SU-DHL-6 (cell line): ENCODE data around the gene RCAN2.

Experiments used
- H2AFZ ChIP-seq: fragments of 200-600 bp; sonication (generic); 2 replicates; pipeline ENCODE4 v1.6.1; 2014; ENCODE audit warnings: low read depth, mild to moderate bottlenecking, moderate library complexity, mixed read lengths, antibody characterized with exemption, low read length; ENCODE audit not compliant: severe bottlenecking
- H3F3A ChIP-seq: fragments of 200-600 bp; shearing (Covaris generic); 2 replicates; pipeline ENCODE4 v1.6.0; 2016; ENCODE audit warnings: antibody characterized with exemption, mild to moderate bottlenecking; ENCODE audit not compliant: insufficient read depth
- H3K27ac ChIP-seq: fragments of 200-600 bp; sonication (generic); 2 replicates; pipeline ENCODE4 v1.5.1; 2016; ENCODE audit warnings: low read depth, mild to moderate bottlenecking, low read length, moderate library complexity, mixed read lengths
- H3K27me3 ChIP-seq: fragments of 200-600 bp; sonication (generic), shearing (Covaris generic); 2 replicates; pipeline ENCODE4 v1.6.0; 2014; ENCODE audit warnings: mild to moderate bottlenecking, low read length
- H3K36me3 ChIP-seq: fragments of 200-600 bp; sonication (generic); 2 replicates; pipeline ENCODE4 v1.6.1; 2014; ENCODE audit warnings: mild to moderate bottlenecking, low read length, mixed read lengths
- H3K4me2 ChIP-seq: fragments of 300-600, 200-600 bp; shearing (Covaris generic), sonication (generic); 2 replicates; pipeline ENCODE4 v1.6.0; 2014; ENCODE audit warnings: low read length, low read depth, mild to moderate bottlenecking; ENCODE audit not compliant: poor library complexity, severe bottlenecking
- H3K4me3 ChIP-seq: fragments of 200-600 bp; sonication (generic); 2 replicates; pipeline ENCODE4 v1.5.1; 2014; ENCODE audit warnings: antibody characterized with exemption, low read length, mild to moderate bottlenecking, mixed read lengths; ENCODE audit not compliant: insufficient read depth, poor library complexity, severe bottlenecking
- H3K79me2 ChIP-seq: fragments of 200-600 bp; sonication (generic); 2 replicates; pipeline ENCODE4 v1.6.1; 2014; ENCODE audit warnings: mild to moderate bottlenecking, low read length, moderate library complexity; ENCODE audit not compliant: insufficient read depth
- H3K9ac ChIP-seq: fragments of 200-600 bp; sonication (generic); 2 replicates; pipeline ENCODE4 v1.7.0; 2014; ENCODE audit warnings: mild to moderate bottlenecking, low read length
- H3K9me2 ChIP-seq: fragments of 200-600 bp; sonication (generic); replicated peaks from 2 replicates; pipeline ENCODE4 v1.6.1; 2014; ENCODE audit warnings: low read length; ENCODE audit not compliant: insufficient read depth
- H3K9me3 ChIP-seq: fragments of 200-600 bp; sonication (generic); 2 replicates; pipeline ENCODE4 v1.6.1; 2014; ENCODE audit warnings: low read length, mixed read lengths; ENCODE audit not compliant: insufficient read depth
- H4K20me1 ChIP-seq: fragments of 200-600 bp; sonication (generic); 2 replicates; pipeline ENCODE4 v1.6.1; 2014; ENCODE audit warnings: low read depth, mild to moderate bottlenecking, antibody characterized with exemption, low read length, moderate library complexity, mixed read lengths
- EZH2phosphoT487 ChIP-seq: fragments of 200-600 bp; sonication (generic), shearing (Covaris generic); conservative IDR thresholded peaks from 2 replicates; pipeline ENCODE4 v1.6.1; 2018; ENCODE audit warnings: mild to moderate bottlenecking, antibody characterized with exemption, low read length, moderate library complexity, mixed read lengths
- TF ChIP-seq, protein P1 (sequence below): fragments of 200-600 bp; sonication (generic); IDR thresholded peaks from one replicate; pipeline ENCODE4 v1.5.1; 2017; ENCODE audit warnings: antibody characterized with exemption, mild to moderate bottlenecking, low read length, moderate library complexity; ENCODE audit not compliant: insufficient read depth, poor library complexity, severe bottlenecking

The RCAN2 gene

DNA sequence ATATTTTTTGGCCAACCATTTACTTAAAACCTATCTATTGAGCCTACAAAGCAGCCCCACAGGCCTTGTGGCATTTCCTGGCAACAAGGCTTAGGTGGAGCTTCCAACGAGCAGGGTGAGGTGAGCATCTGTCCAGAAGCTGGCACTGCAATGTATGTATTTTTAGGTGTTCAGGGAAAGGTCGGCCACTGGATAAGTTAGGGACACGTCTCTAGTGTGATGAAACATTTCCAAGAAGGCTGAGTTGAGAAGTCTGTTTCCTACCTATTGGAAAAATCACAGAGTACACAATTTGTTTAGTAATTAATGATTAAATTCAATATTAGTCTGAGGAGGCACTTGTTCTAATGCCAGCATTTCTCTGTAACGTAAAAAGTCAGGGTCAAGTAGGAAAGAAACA is 17.8 kb upstream of the RCAN2 start:
- Histone ChIP-seq H3K9me3 (no peaks in the 10 kb centered on the region), H3K4me2 (no peak overlapping the region), H3K9me2 (no peaks in the 10 kb centered on the region), H2AFZ (no peak overlapping the region), H3K27ac (no peak overlapping the region), H3K9ac (no peak overlapping the region), H3K4me3 (no peak overlapping the region), H4K20me1 (no peaks in the 10 kb centered on the region), H3F3A (no peaks in the 10 kb centered on the region), H3K36me3 (no peaks in the 10 kb centered on the region), H3K27me3 (no peaks in the 10 kb centered on the region), H3K79me2 (no peaks in the 10 kb centered on the region)
- TF ChIP-seq, protein P1, sequence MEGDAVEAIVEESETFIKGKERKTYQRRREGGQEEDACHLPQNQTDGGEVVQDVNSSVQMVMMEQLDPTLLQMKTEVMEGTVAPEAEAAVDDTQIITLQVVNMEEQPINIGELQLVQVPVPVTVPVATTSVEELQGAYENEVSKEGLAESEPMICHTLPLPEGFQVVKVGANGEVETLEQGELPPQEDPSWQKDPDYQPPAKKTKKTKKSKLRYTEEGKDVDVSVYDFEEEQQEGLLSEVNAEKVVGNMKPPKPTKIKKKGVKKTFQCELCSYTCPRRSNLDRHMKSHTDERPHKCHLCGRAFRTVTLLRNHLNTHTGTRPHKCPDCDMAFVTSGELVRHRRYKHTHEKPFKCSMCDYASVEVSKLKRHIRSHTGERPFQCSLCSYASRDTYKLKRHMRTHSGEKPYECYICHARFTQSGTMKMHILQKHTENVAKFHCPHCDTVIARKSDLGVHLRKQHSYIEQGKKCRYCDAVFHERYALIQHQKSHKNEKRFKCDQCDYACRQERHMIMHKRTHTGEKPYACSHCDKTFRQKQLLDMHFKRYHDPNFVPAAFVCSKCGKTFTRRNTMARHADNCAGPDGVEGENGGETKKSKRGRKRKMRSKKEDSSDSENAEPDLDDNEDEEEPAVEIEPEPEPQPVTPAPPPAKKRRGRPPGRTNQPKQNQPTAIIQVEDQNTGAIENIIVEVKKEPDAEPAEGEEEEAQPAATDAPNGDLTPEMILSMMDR = no peak
- no peak for TF ChIP-seq EZH2phosphoT487

DNA sequence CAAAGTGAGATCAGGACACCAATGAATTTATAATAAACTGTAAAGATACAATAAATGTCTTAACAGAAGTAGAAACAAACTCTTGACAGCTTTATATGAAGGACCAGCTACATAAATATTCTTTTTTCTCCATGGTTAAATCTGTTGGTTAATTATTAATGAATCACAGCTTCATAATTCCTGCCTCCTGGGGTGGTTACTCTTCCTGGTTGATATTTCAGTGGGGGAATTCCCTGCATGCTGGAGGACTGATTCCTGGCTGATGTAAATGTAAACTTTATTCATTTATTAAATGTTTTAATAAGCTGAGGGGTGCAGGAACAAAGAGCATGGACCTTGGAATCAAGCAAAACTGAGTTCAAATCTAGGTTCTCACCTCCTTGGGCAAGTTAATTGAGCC is 16.2 kb upstream of the RCAN2 start:
- Histone ChIP-seq H3K9me2 (no peaks in the 10 kb centered on the region), H2AFZ (no peak overlapping the region), H3K27ac (no peak overlapping the region), H3K79me2 (no peaks in the 10 kb centered on the region), H3K9ac (no peak overlapping the region), H4K20me1 (no peaks in the 10 kb centered on the region), H3K4me3 (no peak overlapping the region), H3K36me3 (no peaks in the 10 kb centered on the region), H3K4me2 (no peak overlapping the region), H3F3A (no peaks in the 10 kb centered on the region), H3K27me3 (no peaks in the 10 kb centered on the region), H3K9me3 (no peaks in the 10 kb centered on the region)
- no peak for TF ChIP-seq EZH2phosphoT487
- TF ChIP-seq, protein P1 = no peak

DNA sequence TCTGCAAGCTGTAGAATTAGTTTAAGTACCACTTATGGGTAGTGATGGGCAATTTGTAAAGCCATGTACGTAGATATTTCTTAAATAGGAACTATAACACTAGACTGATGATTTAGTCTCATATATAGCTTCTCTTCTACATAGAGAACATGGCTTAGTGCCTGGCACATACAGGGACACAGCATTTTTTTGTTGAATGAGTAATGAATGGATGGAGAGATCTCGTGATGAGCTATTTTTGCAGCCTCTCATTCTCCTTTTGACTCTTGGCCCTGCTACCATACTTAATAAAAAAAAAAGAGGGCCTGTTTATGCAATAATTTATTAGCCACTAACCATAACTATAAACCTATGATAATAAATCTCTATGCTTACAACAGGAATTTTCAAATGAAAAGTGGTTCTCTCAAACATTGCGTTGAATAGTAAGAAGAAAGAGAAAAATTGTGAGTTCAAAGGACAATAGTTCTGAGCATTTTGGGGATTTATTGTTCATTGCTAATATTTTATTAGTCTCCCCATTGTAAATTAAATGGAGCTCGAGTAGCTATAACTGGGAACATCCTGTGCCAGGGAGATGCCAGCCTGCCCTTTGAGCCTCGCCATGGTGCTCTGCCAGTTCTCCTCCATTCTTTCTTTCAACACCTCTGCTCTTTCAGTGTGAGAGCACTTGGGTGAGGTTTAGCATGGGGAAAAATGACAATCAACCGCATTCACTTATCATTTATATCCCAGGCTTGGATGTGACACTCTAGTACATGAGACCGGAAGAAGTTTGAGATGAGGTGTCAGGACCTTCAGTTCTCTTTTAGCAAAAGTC is 14.7 kb upstream of the RCAN2 start:
- TF ChIP-seq, protein P1 = no peak
- no peak for TF ChIP-seq EZH2phosphoT487
- Histone ChIP-seq H2AFZ (no peak overlapping the region), H3K9me3 (no peaks in the 10 kb centered on the region), H3K27me3 (no peaks in the 10 kb centered on the region), H3K9me2 (no peaks in the 10 kb centered on the region), H3K27ac (no peak overlapping the region), H3F3A (no peaks in the 10 kb centered on the region), H3K4me3 (no peak overlapping the region), H3K36me3 (no peaks in the 10 kb centered on the region), H3K9ac (no peak overlapping the region), H4K20me1 (no peaks in the 10 kb centered on the region), H3K4me2 (no peak overlapping the region), H3K79me2 (no peaks in the 10 kb centered on the region)
